K562 (cell line): ENCODE measurements around the gene FDX2. TPM values are rescaled to one million over a fixed set of nuclear protein-coding genes. Genes with fewer than 3 reads are reported as not detected.

Source experiments
- CBX1 ChIP-seq: sonication (generic); IDR thresholded peaks from 2 replicates; pipeline ENCODE4 v1.6.1; 2016; ENCODE audit warnings: antibody characterized with exemption, low read depth, mild to moderate bottlenecking
- CREB1 ChIP-seq, 2 experiments: sonication (generic) in 1 of 2; formaldehyde crosslinking in 1 of 2; IDR thresholded peaks; 2 replicates each; pipeline versions ENCODE4 v1.6.1 to v1.8.0; 2012 to 2022; ENCODE audit warnings: inconsistent platforms in 1 of 2, mild to moderate bottlenecking in 1 of 2, missing genetic modification reagents in 1 of 2, moderate library complexity in 1 of 2
- CTCF ChIP-seq, 3 experiments: IDR thresholded peaks in 2 of 3; conservative IDR thresholded peaks in 1 of 3; 2 replicates each; pipeline ENCODE4 v1.5.1; 2011 to 2012; ENCODE audit warnings: low read length in 3 of 3, mild to moderate bottlenecking in 3 of 3, control low read depth in 2 of 3, improper control_type of control experiment in 1 of 3, inconsistent platforms in 1 of 3, low read depth in 1 of 3, mixed read lengths in 1 of 3, moderate library complexity in 1 of 3; ENCODE audit not compliant: insufficient read depth in 2 of 3
- FOXM1 ChIP-seq, 2 experiments: fragments of 450-650 bp in 1 of 2; sonication (generic) in 1 of 2; formaldehyde crosslinking in 1 of 2; IDR thresholded peaks; 2 replicates each; pipeline versions ENCODE4 v1.6.1 to v1.9.0; 2017 to 2022; ENCODE audit warnings: low read depth in 2 of 2, mild to moderate bottlenecking in 2 of 2, missing genetic modification reagents in 1 of 2, moderate library complexity in 1 of 2
- HDAC8 ChIP-seq: fragments of 450-650 bp; IDR thresholded peaks from 2 replicates; pipeline ENCODE4 v1.6.1; 2016; ENCODE audit warnings: mild to moderate bottlenecking, missing genetic modification characterization, moderate library complexity, missing compliant biosample characterization
- KAT7 ChIP-seq: sonication (generic); formaldehyde crosslinking; IDR thresholded peaks from 2 replicates; pipeline ENCODE4 v1.8.0; 2022; ENCODE audit warnings: missing genetic modification reagents, mild to moderate bottlenecking, borderline replicate concordance
- LEF1 ChIP-seq: fragments of 450-650 bp; IDR thresholded peaks from 2 replicates; pipeline ENCODE4 v1.6.1; 2016; ENCODE audit warnings: mild to moderate bottlenecking
- MNT ChIP-seq, 2 experiments: fragments of 450-650 bp; conservative IDR thresholded peaks; 2 replicates each; pipeline ENCODE4 v1.6.1; 2017; ENCODE audit warnings: mild to moderate bottlenecking in 2 of 2, moderate library complexity in 2 of 2
- POLR2A ChIP-seq: fragments of 450-650 bp; conservative IDR thresholded peaks from 2 replicates; pipeline ENCODE4 v1.6.1; 2016
- PTTG1 ChIP-seq: fragments of 450-650 bp; IDR thresholded peaks from 2 replicates; pipeline ENCODE4 v1.6.1; 2016; ENCODE audit warnings: low read depth, mild to moderate bottlenecking, missing genetic modification characterization, missing compliant biosample characterization
- RAD51 ChIP-seq: fragments of 450-650 bp; IDR thresholded peaks from 2 replicates; pipeline ENCODE4 v1.7.1; 2016; ENCODE audit warnings: low read depth, mild to moderate bottlenecking, borderline replicate concordance
- RHOXF2B ChIP-seq: fragments of 250-450 bp; sonication (Bioruptor Pico); conservative IDR thresholded peaks from 2 replicates; pipeline ENCODE4 v1.5.1; 2021
- THAP7 ChIP-seq: fragments of 250-450 bp; sonication (Bioruptor Pico); IDR thresholded peaks from 2 replicates; pipeline ENCODE4 v1.5.0; 2021
- THRA ChIP-seq: fragments of 450-650 bp; IDR thresholded peaks from 2 replicates; pipeline ENCODE4 v1.6.1; 2017; ENCODE audit warnings: mild to moderate bottlenecking, moderate library complexity
- ZFP1 ChIP-seq: fragments of 450-650 bp; formaldehyde crosslinking; IDR thresholded peaks from 2 replicates; pipeline ENCODE4 v1.4.0; 2020; ENCODE audit warnings: mild to moderate bottlenecking, mixed read lengths
- ZNF592 ChIP-seq: fragments of 450-650 bp; IDR thresholded peaks from 2 replicates; pipeline ENCODE4 v1.6.1; 2017; ENCODE audit warnings: antibody characterized with exemption, mild to moderate bottlenecking
- ZNF830 ChIP-seq: fragments of 250-450 bp; sonication (Bioruptor Pico); IDR thresholded peaks from 2 replicates; pipeline ENCODE4 v1.5.0; 2021; ENCODE audit warnings: mild to moderate bottlenecking
- polyA plus RNA-seq, 8 experiments: library from polyadenylated mRNA; depleted of rRNA in 4 of 8; stranded (reverse) in 5 of 8; unstranded in 3 of 8; fragments of >200 nt; fragmentation: Nextera tagmentation in 2 of 8; fragmentation: Illumina TruSeq in 1 of 8; extraction: Ambion mirVana in 2 of 8; extraction: Trizol in 1 of 8; gene quantifications; 2 replicates each; pipeline versions ENCODE4 v1.2.1 to v1.2.3, GENCODE V29; 2011 to 2014; ENCODE audit warnings: inconsistent platforms in 1 of 8, missing spikeins in 1 of 8
- total RNA-seq, 7 experiments: library from RNA; depleted of rRNA in 6 of 7; stranded (reverse); fragments of >200 nt in 6 of 7; fragmentation: Illumina TruSeq in 2 of 7; extraction: Trizol in 2 of 7; gene quantifications; 2 replicates each; pipeline versions ENCODE4 v1.2.1 to v1.2.3, GENCODE V29; 2011 to 2021; ENCODE audit warnings: low replicate concordance in 1 of 7

FDX2 gene
- total and polyA plus RNA-seq, 9 of the 15 experiments (the other 6 are each of a cell fraction or from before 2014, with no cell fraction given), result 2.5 to 49.8 (median 29.7) TPM

- TF ChIP-seq CTCF (IDR thresholded peaks at IDR 0.05 in 2 of 3, conservative IDR thresholded peaks at IDR 0.05 in 1 of 3; ENCODE audit: insufficient read depth in 2 of 3, low read depth in 1 of 3, low read length in 3 of 3) (peak in 1 of 3 experiments; percentile 32; a peak in 2 of 6 replicates), KAT7 (CRISPR knock-in tag) (0 out of 2 replicates have a peak, but pooled peaks have one; percentile 6), CREB1 (IDR thresholded peaks at IDR 0.05) (peak; percentile 87), CREB1 (CRISPR knock-in tag; IDR thresholded peaks at IDR 0.05) (peak; percentile 54; the same call in 1 of the 2 replicates), MNT (conservative IDR thresholded peaks at IDR 0.05) (peak; percentile 98 to 99), HDAC8 (0 out of 2 replicates have a peak, but pooled peaks have one; percentile 64), ZFP1 (CRISPR knock-in tag) (no peak), THAP7 (0 out of 2 replicates have a peak, but pooled peaks have one; percentile 10), ZNF830 (peak; percentile 39; the same call in 1 of the 2 replicates), POLR2A (peak; percentile 73), FOXM1 (IDR thresholded peaks at IDR 0.05; ENCODE audit: low read depth) (no peak), FOXM1 (CRISPR knock-in tag; IDR thresholded peaks at IDR 0.05; ENCODE audit: low read depth) (no peak; the same call in 1 of the 2 replicates), RHOXF2B (CRISPR knock-in tag) (no peak), CBX1 (0 out of 2 replicates have a peak, but pooled peaks have one; percentile 37), PTTG1 (tag) (no peak), RAD51 (peak; percentile 56; the same call in 1 of the 2 replicates), LEF1 (peak; percentile 78), THRA (no peak), ZNF592 (peak; percentile 88)
Observed at GRCh38 chr19:10289167-10289835, 26.5 kb downstream of the FDX2 start (continued).
